HuH-7 (cell line): Measurements from ENCODE around the gene FMR1NB.
A peak's percentile ranks its signal among the peaks of the same experiment; 100 is the strongest.

Experiments used
- DNase-seq: peaks from one replicate; pipeline ENCODE4 v3.0.0; 2011; ENCODE audit warnings: low spot score

The FMR1NB gene

GRCh38 chrX:147981038-147981752 is at the start of gene FMR1NB:
Gene FMR1NB, plus strand, starts transcription at chrX:147981337. Its CDS starts 66 bp downstream, at chrX:147981403.
- DNase-seq = no peak

GRCh38 chrX:147933815-147934214 is 47.3 kb upstream of the FMR1NB start:
- no peak for DNase-seq

GRCh38 chrX:147935156-147935758 is 45.9 kb upstream of the FMR1NB start:
- no peak for DNase-seq

GRCh38 chrX:147945286-147945685 is 35.9 kb upstream of the FMR1NB start:
- DNase-seq = no peak

GRCh38 chrX:147948531-147948930 is 32.6 kb upstream of the FMR1NB start:
- DNase-seq = no peak

- peak; percentile 30 for DNase-seq
Measured at GRCh38 chrX:147950352-147950751, 30.8 kb upstream of the FMR1NB start.

- no peak for DNase-seq
Measured at GRCh38 chrX:147953976-147954375, 27.2 kb upstream of the FMR1NB start.

GRCh38 chrX:147957291-147957690 is 23.8 kb upstream of the FMR1NB start:
- no peak for DNase-seq

GRCh38 chrX:147958291-147958690 is 22.8 kb upstream of the FMR1NB start:
- DNase-seq = no peak

GRCh38 chrX:147960722-147961121 is 20.4 kb upstream of the FMR1NB start:
- no peak for DNase-seq

GRCh38 chrX:147962476-147962875 is 18.7 kb upstream of the FMR1NB start:
- DNase-seq = peak; percentile 13

GRCh38 chrX:147978931-147979330 is 2.2 kb upstream of the FMR1NB start:
- DNase-seq = no peak

- no peak for DNase-seq
Measured at GRCh38 chrX:148020329-148020728, 39.2 kb downstream of the FMR1NB start.

- DNase-seq = no peak
Measured at GRCh38 chrX:148024425-148025148, 43.5 kb downstream of the FMR1NB start.

- DNase-seq = no peak
Measured at GRCh38 chrX:148035380-148035779, 54.2 kb downstream of the FMR1NB start.

GRCh38 chrX:148037020-148037419 is 55.9 kb downstream of the FMR1NB start:
- DNase-seq = no peak

GRCh38 chrX:148043271-148043855 is 62.2 kb downstream of the FMR1NB start:
- no peak for DNase-seq

GRCh38 chrX:148047200-148047599 is 66.1 kb downstream of the FMR1NB start:
- no peak for DNase-seq

- peak; percentile 15 for DNase-seq
Measured at GRCh38 chrX:148049441-148049840, 68.3 kb downstream of the FMR1NB start.

- no peak for DNase-seq
Measured at GRCh38 chrX:148051973-148052372, 70.8 kb downstream of the FMR1NB start.

GRCh38 chrX:148067285-148067684 is 86.1 kb downstream of the FMR1NB start:
- DNase-seq = no peak

- no peak for DNase-seq
Measured at GRCh38 chrX:148069759-148070503, 88.8 kb downstream of the FMR1NB start.
